Activated gamma-delta T cell treated with Interleukin-2 at 50 U/mL for 16 hours (primary cell): ENCODE data around the gene SSR1.
"Not testable (repeated sequence)": the region's sequence is repeated elsewhere in the genome, so short reads cannot be mapped to it uniquely, and the experiment has no call there.

Experiments used
- DNase-seq: peaks from one replicate; pipeline ENCODE4 v3.0.0-alpha.2; 2020

The SSR1 gene

GRCh38 chr6:7312616-7313504 is at the start of gene SSR1:
Gene SSR1 (minus strand): TSS chr6:7313199. CDS start chr6:7313120, 79 bp downstream.
- DNase-seq = peak; percentile 92

DNA sequence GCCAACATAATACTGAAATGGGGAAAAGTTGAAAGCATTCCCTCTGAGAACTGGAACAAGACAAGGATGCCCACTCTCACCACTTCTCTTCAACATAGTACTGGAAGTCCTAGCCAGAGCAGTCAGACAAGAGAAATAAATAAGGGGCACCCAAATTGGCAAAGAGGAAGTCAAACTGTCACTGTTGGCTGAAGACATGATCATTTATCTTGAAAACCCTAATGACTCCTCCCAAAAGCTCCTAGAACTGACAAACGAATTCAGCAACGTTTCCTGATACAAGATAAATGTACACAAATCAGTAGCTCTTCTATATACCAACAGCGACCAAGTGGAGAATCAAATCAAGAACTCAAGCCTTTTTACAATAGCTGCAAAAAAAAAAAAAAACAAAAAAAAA is 38.9 kb upstream of the SSR1 start:
- not testable (repeated sequence) for DNase-seq

DNA sequence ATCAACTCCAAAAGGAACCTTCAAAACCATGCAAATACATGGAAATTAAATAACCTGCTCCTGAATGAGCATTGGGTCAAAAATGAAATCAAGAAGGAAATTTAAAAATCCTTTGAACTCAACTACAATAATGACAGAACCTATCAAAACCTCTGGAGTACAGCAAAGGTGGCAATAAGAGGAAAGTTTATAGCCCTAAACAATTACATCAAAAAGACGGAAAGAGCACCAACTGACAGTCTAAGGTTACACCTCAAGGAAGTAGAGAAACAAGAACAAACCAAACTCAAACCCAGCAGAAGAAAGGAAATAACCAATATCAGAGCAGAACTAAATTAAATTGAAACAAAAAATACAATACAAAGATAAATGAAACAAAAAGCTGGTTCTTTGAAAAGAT is 37.6 kb upstream of the SSR1 start:
- not testable (repeated sequence) for DNase-seq

DNA sequence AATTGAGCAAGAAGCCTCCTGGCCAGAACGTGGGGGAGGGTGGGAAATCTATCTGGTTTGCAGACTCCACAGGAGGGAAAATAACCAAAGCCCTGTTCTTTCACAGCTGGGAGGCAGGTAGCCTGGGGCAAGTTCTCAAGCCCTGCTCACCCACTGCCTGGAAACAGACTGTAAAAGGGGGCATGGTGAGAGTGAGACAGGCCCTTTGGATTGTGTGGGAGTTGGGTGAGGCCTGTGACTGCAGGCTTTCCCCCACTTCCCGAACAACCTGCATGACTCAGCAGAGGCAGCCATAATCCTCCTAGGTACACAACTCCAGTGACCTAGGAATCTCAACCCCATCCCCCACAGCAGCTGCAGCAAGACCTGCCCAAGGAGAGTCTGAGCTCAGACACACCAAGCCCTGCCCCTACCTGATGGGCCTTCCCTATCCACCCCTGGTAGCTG is 34.6 kb upstream of the SSR1 start:
- DNase-seq = not testable (repeated sequence)

- not testable (repeated sequence) for DNase-seq
These were observed 31.9 kb upstream of the SSR1 start for GRCh38 chr6:7344773-7345450.

DNA sequence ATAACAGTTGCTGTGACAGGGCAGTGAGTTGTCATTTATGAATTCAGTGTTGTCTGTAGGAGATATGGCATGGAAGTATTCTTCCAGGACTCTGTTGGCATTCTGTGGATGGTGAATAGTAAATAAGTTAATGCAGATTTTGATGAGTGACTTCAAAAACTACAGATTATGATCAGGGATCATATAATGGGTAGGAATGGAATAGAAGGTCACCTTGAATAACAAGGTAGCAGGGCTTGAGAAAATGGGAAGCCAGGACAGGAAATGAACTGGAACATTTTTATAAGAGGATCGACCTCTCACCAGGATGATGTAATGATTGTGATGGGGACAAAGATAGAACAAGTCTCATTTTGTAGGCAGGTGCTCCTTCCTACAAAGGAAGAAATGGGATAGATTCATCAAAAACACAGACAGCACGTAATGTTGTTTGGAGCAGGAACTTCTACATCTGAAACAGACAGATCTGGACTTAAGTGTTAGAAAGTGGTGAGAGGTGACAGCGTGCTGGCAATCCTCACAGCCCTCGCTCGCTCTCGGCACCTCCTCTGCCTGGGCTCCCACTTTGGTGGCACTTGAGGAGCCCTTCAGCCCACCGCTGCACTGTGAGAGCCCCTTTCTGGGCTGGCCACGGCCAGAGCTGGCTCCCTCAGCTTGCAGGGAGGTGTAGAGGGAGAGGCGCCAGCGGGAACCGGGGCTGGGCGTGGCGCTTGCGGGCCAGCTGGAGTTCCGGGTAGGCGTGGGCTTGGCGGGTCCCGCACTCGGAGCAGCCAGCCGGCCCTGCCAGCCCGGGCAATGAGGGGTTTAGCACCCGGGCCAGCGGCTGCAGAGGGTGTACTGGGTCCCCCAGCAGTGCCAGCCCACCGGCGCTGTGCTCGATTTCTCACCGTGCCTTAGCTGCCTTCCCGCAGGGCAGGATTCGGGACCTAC is 30.8 kb upstream of the SSR1 start:
- DNase-seq = no peak

DNA sequence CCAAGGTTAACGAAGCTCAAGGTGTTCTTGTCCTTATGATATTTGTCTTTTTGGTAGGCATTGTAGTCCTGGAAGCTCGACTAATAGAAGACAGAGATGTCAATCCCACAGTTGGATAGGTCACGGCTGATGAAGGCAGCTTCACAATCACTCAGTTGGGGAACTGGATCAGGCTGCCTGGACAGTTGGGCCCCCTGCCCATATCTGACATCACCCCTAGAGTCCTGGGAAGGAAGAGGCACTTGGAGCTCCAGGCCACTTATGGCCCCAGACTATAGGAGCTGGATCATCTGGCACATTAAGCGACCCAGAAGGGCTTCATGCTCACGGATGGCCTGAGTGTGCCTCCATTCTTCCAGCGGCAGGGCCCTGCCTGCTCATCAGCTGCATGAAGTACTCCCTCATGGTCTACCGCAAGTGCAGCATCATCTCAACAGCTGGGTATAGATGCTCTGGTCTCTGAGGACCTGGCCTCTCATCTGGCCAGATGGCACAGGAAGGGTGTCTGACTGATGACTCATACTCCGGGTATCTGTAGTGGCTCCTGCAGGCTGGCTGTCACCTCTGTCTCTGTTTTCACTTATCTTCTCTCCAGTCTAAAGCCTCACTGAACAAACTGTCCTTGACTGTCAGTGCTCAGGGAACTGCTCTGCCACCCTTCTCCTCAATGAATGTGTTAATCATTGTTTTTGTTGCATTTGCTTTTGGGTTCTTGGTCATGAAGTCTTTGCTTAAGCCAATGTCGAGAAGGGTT is 29.2 kb upstream of the SSR1 start:
- no peak for DNase-seq

- DNase-seq = no peak
These were observed 28.3 kb upstream of the SSR1 start for GRCh38 chr6:7341271-7341670.

DNA sequence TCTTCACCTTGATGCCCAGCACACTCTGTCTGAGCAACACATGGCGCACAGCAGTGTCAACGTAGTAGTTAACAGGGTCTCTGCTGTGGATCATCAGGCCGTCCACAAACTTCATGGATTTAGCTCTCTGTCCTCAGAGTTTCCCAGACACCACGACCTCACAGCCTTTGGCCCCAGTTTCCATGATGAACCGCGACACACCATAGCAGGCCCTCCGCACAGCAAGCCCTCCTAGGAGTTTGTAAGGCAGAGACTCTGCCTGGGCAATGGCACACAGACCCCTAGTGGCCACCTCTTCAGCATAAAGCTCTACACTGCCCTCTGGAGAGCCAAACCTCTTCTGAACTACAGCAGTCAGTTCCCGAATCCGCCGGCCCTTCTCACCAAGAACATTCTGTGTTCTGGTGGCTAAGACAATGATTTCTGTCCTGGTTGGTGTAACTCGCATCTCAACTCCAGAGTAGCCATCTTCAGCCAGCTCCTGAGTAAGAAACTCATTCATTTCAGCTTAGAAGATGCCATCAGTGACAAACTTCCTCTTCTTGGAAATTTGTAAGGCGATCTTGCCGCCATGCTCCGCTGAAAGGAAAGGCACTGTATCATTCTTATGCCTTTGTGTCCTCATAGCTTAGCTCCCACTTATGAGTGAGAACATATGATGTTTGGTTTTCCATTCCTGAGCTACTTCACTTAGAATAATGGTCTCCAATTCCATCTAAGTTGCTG is 26.2 kb upstream of the SSR1 start:
- DNase-seq = not testable (repeated sequence)

DNA sequence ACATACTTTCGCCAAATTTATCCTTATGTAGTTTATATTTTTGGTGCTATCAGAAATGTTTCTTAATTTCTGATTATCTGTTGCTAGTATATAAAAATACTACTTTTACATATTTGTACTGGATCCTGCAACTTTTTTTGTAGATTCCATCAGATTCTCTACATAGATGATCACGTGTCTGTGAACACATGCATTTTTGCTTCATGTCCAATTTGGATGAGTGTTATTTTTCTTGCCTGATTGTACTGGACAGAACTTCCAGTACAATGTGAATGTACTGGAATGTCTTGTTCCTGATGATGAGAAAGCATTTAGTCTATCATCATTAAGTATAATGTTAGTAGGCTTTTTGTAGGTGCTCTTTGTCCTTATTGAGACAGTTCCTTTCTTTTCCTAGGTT is 25.0 kb upstream of the SSR1 start:
- no peak for DNase-seq

GRCh38 chr6:7335519-7335918 is 22.5 kb upstream of the SSR1 start:
- no peak for DNase-seq

- DNase-seq = no peak
These were observed 21.7 kb upstream of the SSR1 start for GRCh38 chr6:7334685-7335084.

DNA sequence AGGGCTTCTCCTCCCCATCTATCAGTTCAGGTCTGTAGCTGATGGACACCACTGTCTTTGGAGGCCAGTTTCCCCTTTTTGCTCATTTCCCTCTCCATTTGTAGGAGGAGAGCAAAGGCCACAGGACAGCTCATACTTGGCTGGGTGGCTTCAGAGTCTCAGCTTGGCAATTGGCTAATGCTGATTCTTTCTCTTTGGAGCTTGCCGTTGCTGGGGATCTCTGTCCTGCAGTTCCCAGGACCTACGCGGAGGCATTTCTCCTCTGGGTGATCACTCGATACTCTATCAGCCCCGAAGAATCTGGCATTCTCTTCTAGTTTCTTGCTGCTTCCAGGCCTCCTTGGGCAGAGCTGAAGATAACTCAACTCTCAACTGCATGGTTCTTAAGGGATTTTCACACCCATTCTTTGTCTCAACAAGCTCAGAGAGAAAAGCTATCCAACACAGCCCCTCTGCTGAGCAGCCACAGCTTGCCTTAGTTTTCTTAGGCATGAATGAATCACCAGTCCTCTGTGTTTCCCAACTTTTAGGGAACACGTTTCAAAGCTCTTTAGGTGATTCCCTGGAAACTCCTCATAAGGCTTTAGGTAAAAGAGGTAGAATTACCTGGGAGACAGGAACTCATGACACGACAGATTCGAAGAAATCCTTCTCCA is 19.2 kb upstream of the SSR1 start:
- no peak for DNase-seq

GRCh38 chr6:7331452-7331851 is 18.5 kb upstream of the SSR1 start:
- no peak for DNase-seq

DNA sequence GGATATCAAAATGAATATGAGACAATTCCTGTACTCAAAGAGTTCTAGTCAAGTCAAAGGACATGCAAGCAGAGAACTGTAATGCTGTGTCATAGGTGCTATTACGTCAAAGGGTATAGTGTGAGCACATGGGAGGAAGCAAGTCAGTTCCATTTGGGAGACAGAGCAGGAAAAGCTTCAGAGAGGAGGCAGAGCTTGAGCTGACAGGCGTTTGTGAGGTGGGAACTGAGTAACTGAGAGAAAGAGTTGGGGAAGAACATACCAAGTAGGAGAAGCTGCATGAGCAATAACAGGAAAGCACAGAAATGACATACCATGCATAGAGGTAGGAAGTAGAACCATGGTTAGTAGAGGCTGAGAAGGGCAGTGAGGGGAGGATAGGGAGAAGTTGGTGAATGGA is 15.2 kb upstream of the SSR1 start:
- DNase-seq = no peak

DNA sequence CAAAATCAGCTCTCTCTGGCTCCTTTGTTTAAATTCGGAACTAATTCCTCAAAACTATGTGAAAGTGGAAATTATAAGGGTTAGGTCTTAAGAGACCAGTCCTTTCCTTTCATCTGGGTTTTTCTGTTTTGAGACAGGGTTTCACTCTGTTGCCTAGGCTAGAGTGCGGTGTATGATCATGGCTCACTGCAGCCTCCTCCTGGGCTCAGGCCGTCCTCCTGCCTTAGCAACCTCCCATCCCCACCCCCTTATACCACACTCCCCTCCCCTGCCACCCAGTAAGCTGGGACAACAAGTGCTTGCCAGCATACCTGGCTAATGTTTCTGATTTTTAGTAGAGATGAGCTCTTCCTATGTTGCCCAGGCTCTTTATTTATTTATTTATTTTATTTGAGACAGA is 12.8 kb upstream of the SSR1 start:
- DNase-seq = no peak

- DNase-seq = no peak
These were observed 11.5 kb upstream of the SSR1 start for GRCh38 chr6:7324520-7324919.

DNA sequence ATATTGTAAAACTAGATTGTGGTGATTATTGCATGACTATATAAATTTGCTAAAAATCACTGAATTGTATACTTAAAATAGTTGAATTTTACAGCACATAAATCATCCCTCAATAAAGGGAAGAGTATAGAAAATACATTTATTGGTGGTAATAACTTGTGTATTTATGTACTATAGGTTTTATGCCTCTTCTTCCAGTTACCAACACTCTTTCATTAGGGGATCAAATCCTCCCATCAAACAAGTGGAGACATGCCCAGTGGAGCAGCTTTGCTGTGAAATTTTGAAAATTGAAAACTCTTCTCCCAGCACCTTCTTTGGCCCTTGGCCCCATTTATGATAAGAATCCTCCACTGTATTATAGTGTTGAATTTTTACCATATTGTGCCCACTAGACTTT is 10.1 kb upstream of the SSR1 start:
- no peak for DNase-seq

DNA sequence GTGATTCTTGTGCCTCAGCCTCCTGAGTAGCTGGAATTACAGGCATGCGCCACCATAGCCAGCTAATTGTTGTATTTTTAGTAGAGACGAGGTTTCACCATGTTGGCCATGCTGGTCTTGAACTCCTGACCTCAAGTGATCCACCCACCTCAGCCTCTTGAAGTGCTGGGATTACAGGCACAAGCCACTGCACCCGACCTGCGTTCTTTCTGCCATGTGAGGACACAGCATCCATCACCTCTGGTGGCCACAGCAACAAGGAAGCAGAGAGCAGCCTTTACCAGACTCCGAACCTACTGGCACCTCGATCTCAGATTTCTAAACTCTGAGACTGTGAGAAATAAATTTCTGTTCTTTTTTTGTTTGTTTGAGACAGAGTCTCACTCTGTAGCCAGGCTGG is 8.9 kb upstream of the SSR1 start:
- DNase-seq = not testable (repeated sequence)

DNA sequence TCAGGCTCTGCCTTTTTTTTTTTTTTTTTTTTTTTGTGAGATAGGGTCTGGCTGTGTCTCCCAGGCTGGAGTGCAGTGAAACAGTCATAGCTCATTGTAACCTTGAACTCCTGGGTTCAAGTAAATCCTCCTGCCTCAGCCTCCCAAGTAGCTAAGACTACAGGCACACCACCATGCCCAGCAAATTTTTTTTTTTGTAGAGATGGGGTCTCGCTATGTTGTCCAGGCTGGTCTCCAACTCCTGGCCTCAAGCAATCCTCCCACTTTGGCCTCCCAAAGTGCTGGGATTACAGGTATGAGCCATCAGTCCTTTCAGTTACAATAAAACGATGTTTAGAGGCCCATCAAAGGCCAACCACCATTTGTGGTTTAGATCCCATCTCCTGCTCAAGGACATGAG is 6.4 kb upstream of the SSR1 start:
- not testable (repeated sequence) for DNase-seq

DNA sequence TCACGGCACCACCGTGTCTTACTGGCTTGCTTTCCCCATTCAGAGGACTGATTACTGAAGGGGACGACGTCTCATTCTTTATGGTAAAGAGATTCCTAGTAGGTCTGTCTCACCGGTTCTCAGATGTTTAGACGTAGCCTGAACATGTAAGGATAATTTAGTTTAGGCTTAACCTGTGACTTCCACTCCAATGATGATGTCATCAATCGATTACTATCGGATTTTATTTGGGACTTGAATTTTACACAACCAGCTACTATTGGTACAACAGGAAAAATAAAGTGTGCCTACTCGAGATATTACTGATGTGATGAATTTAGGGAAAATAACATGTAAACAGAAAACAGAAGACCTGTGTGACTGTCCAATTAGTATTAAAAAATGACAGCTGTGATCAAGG is 4.5 kb upstream of the SSR1 start:
- DNase-seq = no peak
